Fibroblast of mammary gland (primary cell): ENCODE results near the gene MED12L.

Experiments used
- DNase-seq: peaks from one replicate; pipeline ENCODE4 v3.0.0-alpha.2; 2010; ENCODE audit warnings: low read depth
- H3K4me3 ChIP-seq: 2 replicates; pipeline ENCODE4 v1.5.1; 2011; ENCODE audit warnings: low read depth, mild to moderate bottlenecking, low read length, moderate library complexity; ENCODE audit not compliant: control insufficient read depth
- CTCF ChIP-seq: conservative IDR thresholded peaks from 2 replicates; pipeline ENCODE4 v1.5.1; 2011; ENCODE audit warnings: low read depth, low read length, inconsistent platforms; ENCODE audit not compliant: control insufficient read depth, insufficient read depth

MED12L gene

GRCh38 chr3:151216641-151217607 lies 131.5 kb downstream of the MED12L start:
- H3K4me3 ChIP-seq = no peak overlapping the region
- TF ChIP-seq CTCF = no peak
- DNase-seq = peak; percentile 19

DNA sequence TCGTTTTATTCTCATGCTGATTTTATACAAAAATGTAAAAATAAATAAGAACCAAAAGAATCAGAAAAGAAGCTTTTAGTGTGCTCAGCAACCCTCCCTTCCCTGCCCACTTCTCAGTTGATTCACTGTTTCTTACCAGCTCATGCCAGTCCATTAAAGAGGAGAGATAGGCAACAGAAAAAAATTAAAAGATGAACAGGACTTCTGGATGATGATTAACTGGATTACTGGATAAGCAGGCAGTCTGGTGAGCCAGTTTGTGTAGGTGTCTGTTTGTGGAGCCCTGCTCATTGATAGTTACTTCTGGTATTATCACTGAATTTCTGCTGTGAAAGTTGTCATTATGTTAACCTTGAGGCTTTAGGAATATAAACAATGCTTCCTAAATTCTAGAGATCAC lies 132.7 kb downstream of the MED12L start:
- no peak overlapping the region for H3K4me3 ChIP-seq
- DNase-seq = no peak
- TF ChIP-seq CTCF = no peak

DNA sequence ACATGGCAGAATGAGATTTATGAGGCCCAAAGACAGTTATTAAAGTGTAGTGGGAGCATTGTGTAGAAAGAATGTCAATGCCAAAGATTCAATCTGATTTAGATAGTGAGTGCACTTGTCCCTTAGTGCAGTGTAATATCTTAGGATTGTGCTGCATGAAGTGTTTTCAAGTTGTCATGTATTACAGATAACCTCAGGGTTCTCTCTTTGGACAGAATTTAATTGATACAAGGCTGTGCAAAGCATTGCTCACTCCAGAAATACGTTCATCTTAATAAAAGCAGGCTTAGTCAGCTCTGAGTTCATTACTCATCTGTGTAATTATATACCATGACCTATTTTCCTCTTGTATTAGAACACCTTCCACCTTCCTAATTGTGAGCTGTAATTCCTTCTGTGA lies 133.6 kb downstream of the MED12L start:
- peak; percentile 85 for DNase-seq
- TF ChIP-seq CTCF = no peak

GRCh38 chr3:151224268-151224866 lies 138.9 kb downstream of the MED12L start:
- no peak for TF ChIP-seq CTCF
- no peak for DNase-seq
- no peak overlapping the region for H3K4me3 ChIP-seq

More for the DNA sequence above, 133.6 kb downstream of the MED12L start:
- H3K4me3 ChIP-seq = no peak overlapping the region

GRCh38 chr3:151225040-151225975 lies 139.8 kb downstream of the MED12L start:
- H3K4me3 ChIP-seq = no peak overlapping the region
- no peak for DNase-seq
- no peak for TF ChIP-seq CTCF

GRCh38 chr3:151226088-151226563 lies 140.7 kb downstream of the MED12L start:
- TF ChIP-seq CTCF = no peak
- H3K4me3 ChIP-seq = no peak overlapping the region
- DNase-seq = peak; percentile 94
